CD1c-positive myeloid dendritic cell (primary cell): Measurements from ENCODE around the gene GBA3.

Source experiments
- DNase-seq: peaks from one replicate; pipeline ENCODE4 v3.0.0-alpha.2; 2016; ENCODE audit errors: extremely low spot score

Gene GBA3

GRCh38 chr4:22692736-22693135 lies at the start of gene GBA3:
Gene GBA3 (plus strand): TSS chr4:22692937.
- DNase-seq, result no peak

DNA sequence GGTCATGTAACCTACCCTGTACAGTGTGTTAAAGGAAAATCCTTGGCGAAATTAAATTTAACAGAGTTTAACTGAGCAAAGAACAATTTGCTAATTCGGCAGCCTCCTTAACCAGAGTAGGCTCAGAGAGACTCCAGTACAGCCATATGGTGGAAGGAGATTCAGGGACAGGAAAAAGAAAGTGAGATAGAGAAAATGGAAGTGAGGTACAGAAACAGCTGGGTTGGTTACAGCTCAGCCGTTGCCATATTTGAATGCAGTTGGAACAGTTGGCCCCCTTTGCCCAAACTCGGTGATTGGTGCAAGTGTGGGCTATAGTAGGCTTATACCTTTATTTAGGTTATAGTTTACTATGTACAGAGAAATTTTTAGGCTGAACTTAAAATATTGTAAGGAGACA lies 48.8 kb upstream of the GBA3 start:
- DNase-seq, result no peak

DNA sequence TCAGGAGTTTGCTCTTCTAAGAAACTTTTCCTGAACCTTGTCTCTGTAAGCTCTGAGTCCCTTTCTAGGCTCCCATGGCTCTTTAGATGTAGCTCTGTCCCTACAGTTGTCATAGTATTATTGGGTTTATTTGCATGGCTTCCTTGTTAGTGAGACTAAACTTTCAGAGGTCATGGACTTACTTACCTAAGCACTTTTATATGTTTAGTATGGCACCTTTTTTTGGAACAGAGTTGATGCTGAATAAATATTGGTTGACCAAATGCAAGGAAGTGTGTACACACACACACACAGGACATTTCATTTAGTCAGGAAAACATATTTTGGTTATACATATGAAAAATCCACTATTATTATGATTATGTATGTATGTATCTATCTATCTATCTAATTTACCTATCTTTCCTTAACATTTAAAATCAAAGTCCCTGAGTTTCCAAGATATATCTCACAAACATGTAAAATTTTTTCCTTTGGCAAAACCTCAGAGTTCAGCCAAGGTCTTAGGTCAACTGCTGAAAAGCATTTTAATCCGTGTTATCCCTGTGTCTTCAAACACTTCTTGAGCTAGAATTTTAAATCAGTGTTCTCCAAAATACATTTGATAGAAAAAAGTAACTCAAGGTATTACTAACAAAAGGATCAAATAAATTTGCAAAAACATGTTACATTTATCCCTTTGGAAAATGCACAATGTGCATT lies 47.1 kb upstream of the GBA3 start:
- DNase-seq, result no peak

- DNase-seq, result no peak
Measured at GRCh38 chr4:22648996-22649395, 43.7 kb upstream of the GBA3 start.

- DNase-seq, result no peak
Measured at GRCh38 chr4:22650771-22651170, 42.0 kb upstream of the GBA3 start.

DNA sequence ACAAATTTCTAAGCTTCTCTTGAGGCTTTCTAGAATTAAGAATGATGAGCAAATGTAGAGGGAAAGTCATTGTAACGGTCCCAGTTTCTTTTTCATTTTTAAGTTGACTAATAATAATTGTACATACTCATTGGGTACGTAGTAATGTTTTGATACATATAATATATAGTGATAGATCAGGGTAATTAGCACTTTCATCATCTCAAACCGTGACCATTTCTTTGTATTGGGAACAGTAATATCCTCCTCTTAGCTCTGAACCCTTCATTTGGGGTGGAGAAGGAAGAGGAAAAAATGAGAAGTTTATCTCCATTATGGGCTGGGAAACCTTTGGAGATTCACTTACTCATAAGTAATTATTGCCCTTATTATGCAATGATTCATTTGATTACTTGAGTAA lies 39.0 kb upstream of the GBA3 start:
- no peak for DNase-seq

GRCh38 chr4:22661443-22661842 lies 31.3 kb upstream of the GBA3 start:
- DNase-seq, result no peak

GRCh38 chr4:22667332-22667940 lies 25.3 kb upstream of the GBA3 start:
- no peak for DNase-seq

DNA sequence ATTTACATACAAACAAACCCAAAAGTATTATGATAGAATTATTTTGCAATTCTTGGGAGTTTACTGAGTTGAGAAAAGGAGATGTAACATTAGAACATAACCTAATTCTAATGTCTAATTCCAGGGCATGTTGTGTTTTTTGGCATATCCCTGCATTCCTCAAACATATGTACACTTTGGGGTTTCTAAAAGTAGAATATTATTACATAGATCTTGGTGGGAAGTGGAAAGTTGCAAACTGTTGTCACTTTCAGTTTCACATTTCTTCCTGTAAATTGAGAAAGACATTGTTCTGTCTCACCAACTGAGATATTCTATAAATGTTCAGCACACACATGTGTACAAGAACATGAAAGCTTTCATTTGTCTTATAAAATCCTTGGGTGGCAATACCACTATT lies 24.4 kb upstream of the GBA3 start:
- DNase-seq, result no peak

DNA sequence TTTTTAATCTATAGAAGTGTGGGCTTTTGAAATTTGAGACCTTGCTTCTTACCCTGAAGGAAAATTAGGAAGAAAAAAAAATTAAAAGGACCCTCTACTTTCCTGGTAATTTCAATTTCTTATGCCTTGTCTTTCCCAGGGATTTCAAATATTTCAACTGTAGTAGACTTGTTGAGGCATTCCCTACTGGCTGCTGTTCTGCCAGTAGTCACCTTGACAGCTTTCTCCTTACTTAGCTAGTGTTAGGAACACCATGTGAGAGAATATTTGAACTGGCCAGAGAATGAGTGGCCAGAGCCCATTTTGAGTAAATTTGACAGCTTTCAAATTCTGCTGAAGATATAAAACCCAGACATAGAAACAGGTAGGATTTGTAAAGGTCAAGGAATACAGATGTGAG lies 24.0 kb upstream of the GBA3 start:
- no peak for DNase-seq

GRCh38 chr4:22670956-22671355 lies 21.8 kb upstream of the GBA3 start:
- DNase-seq, result no peak

- no peak for DNase-seq
Measured at GRCh38 chr4:22672519-22672918, 20.2 kb upstream of the GBA3 start.

DNA sequence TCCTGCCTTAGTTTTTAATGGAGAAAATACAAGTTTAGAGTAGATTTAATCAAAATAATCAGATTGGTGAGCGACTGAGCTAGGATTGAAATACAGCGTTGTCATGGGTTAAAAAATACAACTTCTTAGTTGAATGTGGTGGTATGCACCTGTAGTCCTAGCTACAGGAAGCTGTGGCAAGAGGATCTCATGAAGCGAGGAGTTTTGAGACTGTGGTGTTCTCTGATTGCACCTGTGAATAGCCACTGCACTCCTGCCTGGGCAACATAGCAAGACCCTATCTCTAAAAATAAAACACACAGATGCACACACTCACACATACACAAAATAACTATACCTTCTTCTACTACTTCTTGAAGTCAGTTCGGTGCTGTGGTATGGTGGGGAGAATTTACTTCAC lies 19.8 kb upstream of the GBA3 start:
- no peak for DNase-seq

- no peak for DNase-seq
Measured at GRCh38 chr4:22674700-22675099, 18.0 kb upstream of the GBA3 start.

- DNase-seq, result no peak
Measured at GRCh38 chr4:22676063-22676462, 16.7 kb upstream of the GBA3 start.

DNA sequence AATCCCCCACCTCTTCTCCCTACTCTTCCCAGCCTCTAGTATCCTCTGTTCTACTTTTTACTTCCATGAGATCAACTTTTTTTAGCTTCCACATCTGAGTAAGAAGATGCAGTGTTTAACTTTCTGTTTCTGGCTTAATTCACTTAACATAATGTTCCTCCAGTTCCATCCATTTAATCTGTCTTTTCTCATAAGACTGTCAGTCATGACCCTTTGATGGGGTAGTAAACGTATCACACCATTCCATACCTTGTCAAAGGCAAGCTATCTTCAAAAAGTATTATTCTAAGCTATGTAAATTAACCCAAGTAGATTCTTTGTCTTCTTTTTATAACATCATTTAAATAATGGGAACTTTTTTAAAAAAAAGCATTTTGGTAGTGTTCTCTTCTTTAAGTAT lies 15.0 kb upstream of the GBA3 start:
- no peak for DNase-seq

DNA sequence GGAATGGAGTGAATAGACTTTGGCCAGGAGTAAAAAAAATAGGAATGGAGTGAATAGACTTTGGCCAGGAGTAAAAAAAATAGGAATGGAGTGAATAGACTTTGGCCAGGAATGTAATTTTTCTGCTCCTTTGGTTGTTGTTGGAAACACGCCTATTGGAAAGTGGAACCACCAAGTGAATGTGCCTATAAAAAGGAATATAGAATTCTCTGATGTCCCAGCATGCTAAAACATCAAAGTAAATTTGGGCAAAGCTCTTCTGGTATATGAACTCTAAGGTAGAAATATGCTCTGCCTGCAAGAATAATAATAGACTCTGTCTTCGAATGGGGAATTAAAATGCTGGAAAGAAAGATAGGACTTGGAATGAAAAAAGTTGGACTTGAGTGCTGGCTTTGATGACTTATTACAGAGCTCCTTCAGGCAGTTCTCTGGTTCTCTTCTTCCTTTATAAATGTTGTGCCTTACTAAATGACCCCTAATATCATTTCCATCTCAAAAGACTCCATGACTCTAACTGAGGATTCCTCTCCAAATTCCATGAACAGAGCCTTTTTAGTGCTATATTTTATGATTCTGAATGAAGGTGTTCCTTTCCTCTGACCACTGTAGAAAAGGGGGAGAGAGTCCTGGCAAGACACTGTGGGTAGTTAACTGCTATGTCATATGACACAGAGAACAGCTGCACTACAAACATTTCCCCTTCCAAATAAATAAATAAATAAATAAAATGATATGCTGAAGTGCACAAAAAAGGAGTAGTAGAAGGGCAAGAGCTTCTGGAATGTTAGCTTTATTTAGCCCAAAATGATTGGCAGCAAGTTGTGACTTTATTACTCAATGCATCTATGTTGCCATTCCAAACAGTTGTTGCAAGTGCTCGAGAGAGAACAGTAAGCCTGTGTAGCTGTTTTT lies 13.5 kb upstream of the GBA3 start:
- no peak for DNase-seq

- DNase-seq, result no peak
Measured at GRCh38 chr4:22680065-22680642, 12.6 kb upstream of the GBA3 start.

DNA sequence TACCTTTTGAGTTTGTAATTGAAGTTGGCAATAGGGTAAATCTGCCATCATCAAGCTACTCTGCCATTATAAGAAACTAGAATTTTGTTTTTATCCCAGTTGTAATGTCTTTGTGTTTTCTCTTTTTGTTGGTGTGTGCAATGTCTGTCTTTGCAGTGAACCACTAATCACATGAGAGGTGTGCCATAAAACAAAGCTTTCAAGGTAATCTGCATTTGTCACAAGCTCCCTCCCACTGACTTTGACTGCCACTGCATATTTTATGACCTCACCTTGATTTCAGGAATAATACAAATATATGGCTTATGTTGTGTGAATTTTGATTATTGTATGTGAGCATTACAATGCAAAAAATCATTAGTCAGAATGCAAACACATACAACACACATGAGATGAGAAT lies 9.0 kb upstream of the GBA3 start:
- DNase-seq, result no peak

GRCh38 chr4:22686141-22686540 lies 6.6 kb upstream of the GBA3 start:
- DNase-seq, result no peak

- DNase-seq, result no peak
Measured at GRCh38 chr4:22688236-22688635, 4.5 kb upstream of the GBA3 start.

DNA sequence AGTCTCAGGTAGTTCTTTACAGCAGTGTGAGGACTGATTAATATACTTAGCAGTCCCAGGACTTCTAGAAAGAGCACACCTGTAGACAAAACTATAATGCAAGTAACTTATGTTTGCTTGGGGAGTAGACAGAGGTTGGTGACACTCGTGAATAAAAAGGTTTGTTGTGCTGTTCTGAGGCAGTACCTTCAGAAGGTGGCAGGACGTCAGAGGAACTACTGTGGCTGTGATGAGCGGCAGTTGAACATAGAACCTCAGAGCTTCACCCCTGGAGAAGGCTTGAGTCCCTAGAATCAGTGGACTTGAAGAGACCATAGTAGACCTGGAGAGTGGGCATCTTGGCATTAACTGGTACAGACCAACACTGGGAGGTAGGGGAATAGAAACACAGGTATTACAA lies 3.3 kb upstream of the GBA3 start:
- DNase-seq, result no peak

DNA sequence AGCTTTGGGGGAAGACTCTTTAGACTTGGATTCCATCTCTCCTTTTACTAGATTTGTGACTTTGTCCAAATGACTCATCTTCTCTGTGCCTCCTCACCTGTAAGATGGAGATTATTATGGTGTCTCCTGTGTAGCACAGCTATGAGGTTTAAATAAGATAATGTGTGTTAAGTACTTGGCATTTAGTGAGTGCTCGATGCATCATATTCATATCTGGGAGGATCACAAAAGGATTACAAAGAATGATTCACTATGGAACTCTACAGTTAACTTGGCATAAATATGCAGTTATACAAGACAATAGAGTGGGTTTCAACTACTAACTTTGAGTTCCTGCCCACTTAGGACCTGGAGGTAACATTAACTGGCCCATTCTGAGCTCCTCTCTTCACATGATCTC lies 2.3 kb downstream of the GBA3 start:
- DNase-seq, result no peak
